ENCODE data around the gene SMIM28. TPM values are rescaled to one million over a fixed set of nuclear protein-coding genes. Genes with fewer than 3 reads are reported as not detected.

Gene SMIM28
- total and polyA plus RNA-seq, 9 donors = not detected

DNA sequence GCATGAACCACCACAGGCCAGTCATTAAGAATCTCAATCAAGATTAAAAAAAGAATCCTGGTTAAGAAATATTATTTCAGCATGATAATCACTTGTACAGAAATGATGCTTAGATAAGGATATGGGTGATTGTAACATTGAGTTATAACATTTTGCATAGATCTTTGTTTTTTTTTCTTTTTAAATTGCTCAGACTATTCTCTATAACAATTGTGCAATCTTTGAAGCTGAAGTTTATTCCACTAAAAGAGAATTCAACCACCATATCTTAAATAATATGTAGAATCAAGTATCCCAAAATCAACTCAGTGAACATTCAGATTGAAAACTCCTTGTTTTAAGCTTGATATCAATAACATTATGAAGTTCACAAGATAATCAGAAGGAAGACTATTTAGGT is 663 bp upstream of the SMIM28 start:
- no peaks in the 10 kb centered on the region for H3K9me3 ChIP-seq
- H3K27me3 ChIP-seq = no peaks in the 10 kb centered on the region
- intact Hi-C loops (cut with DNase I) = no loop called here
- H3K4me3 ChIP-seq = no peak overlapping the region
- H3K36me3 ChIP-seq = no peaks in the 10 kb centered on the region
- H3K27ac ChIP-seq = no peak overlapping the region
- no peaks in the 10 kb centered on the region for H3K4me1 ChIP-seq (ENCODE audit: insufficient read depth)
- no peak for DNase-seq
- no peak for TF ChIP-seq POLR2A (IDR thresholded peaks at IDR 0.05)
- TF ChIP-seq, protein P1, sequence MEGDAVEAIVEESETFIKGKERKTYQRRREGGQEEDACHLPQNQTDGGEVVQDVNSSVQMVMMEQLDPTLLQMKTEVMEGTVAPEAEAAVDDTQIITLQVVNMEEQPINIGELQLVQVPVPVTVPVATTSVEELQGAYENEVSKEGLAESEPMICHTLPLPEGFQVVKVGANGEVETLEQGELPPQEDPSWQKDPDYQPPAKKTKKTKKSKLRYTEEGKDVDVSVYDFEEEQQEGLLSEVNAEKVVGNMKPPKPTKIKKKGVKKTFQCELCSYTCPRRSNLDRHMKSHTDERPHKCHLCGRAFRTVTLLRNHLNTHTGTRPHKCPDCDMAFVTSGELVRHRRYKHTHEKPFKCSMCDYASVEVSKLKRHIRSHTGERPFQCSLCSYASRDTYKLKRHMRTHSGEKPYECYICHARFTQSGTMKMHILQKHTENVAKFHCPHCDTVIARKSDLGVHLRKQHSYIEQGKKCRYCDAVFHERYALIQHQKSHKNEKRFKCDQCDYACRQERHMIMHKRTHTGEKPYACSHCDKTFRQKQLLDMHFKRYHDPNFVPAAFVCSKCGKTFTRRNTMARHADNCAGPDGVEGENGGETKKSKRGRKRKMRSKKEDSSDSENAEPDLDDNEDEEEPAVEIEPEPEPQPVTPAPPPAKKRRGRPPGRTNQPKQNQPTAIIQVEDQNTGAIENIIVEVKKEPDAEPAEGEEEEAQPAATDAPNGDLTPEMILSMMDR (IDR thresholded peaks at IDR 0.05) = no peak

DNA sequence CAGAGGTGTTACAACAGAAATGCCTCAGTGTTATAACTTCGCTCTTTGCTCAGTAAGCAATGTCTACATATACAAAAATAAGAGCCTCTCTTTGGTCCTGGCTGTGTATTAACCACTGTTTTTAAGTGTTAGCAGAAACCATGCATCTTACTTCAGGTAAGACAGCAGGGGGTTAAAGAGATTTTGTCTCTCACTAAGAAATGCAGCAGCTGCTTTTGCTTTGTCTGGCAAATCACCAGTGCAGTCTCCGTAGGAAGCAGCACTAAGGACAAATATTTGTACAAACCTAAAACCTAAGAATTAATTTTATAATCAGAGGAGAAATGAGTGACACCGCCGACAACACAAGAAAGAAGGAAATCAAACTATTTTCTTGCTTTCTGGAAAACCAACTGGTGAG is 758 bp downstream of the SMIM28 start:
- no peak overlapping the region for H3K27ac ChIP-seq
- intact Hi-C loops (cut with DNase I) = no loop called here
- H3K27me3 ChIP-seq = no peaks in the 10 kb centered on the region
- no peak for DNase-seq
- no peaks in the 10 kb centered on the region for H3K36me3 ChIP-seq
- 41 to 63% (median 48%) methylated on average over 4 of the region's 4 CpGs for WGBS, 3 donors
- TF ChIP-seq EP300 (IDR thresholded peaks at IDR 0.05) (no peak), POLR2A (IDR thresholded peaks at IDR 0.05) (no peak)
- TF ChIP-seq, protein P1 (IDR thresholded peaks at IDR 0.05) = no peak
- no peaks in the 10 kb centered on the region for H3K9me3 ChIP-seq
- no peak overlapping the region for H3K4me3 ChIP-seq
- H3K4me1 ChIP-seq (ENCODE audit: insufficient read depth) = no peaks in the 10 kb centered on the region

DNA sequence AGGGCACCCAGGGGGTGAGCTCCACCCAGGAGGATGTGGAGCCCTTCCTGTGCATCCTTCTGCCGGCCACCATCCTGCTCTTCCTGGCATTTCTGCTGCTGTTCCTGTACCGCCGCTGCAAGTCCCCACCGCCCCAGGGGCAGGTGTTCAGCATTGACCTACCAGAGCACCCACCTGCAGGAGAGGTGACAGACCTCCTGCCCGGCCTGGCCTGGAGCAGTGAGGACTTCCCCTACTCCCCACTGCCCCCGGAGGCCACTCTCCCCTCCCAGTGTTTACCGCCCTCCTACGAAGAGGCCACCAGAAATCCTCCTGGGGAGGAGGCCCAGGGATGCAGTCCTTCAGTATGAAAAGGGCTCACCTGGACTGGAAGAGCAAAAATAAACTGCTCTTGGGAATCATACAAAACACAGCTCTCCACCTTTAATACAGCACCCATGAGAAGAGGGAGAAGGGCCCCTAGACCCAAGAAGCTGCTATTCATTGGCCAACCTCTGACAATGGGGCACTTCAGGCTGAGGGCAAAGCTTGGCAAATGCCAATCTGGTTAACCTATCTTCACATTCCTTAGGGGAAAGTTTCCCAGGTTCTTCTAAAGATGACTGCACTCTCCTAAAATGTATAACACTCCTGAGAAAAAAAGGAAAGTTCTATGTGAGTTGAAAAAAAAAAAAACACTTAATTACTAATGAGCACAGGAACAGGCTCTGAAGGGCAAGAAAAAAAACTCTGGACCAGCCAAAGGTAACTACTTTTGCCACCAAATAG is 5.0 kb downstream of the SMIM28 start:
- WGBS, 3 donors = 67 to 80% (median 78%) methylated on average over 8 of the region's 8 CpGs
- Histone ChIP-seq H3K27me3 (no peaks in the 10 kb centered on the region), H3K36me3 (no peaks in the 10 kb centered on the region), H3K27ac (no peak overlapping the region), H3K9me3 (no peaks in the 10 kb centered on the region), H3K4me1 (ENCODE audit: insufficient read depth) (no peaks in the 10 kb centered on the region), H3K4me3 (no peak overlapping the region)
- DNase-seq = no peak
- TF ChIP-seq POLR2A (IDR thresholded peaks at IDR 0.05) (no peak), EP300 (IDR thresholded peaks at IDR 0.05) (no peak)
- TF ChIP-seq, protein P1 (IDR thresholded peaks at IDR 0.05) = no peak
- intact Hi-C loops (cut with DNase I) = no loop called here

DNA sequence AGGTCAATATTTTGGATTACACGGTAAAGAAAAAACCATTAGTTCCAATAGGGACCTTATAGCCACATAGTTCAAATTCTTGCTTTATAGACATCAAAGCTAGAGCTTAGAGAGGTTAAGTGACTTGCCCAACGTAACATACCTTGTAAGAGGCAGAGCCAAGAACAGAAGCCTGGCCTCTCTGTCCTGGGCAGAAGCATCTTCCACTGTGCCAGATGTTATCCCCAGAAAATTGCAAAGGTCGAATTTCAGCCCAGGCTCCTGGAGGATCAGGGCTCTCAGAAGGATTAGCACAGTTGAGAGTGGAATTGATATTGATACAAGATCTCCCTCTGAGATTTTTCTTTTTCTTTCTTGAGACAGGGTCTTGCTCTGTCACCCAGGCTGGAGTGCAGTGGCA is 6.1 kb downstream of the SMIM28 start:
- intact Hi-C loops (cut with DNase I) = no loop called here
- WGBS, 3 donors = 73% methylated on average over 3 of the region's 3 CpGs
- H3K27ac ChIP-seq = no peak overlapping the region
- H3K4me1 ChIP-seq (ENCODE audit: insufficient read depth) = no peaks in the 10 kb centered on the region
- H3K9me3 ChIP-seq = no peaks in the 10 kb centered on the region
- DNase-seq = no peak
- H3K36me3 ChIP-seq = no peaks in the 10 kb centered on the region
- TF ChIP-seq, protein P1 (IDR thresholded peaks at IDR 0.05) = no peak
- TF ChIP-seq EP300 (IDR thresholded peaks at IDR 0.05) = no peak
- no peak for TF ChIP-seq POLR2A (IDR thresholded peaks at IDR 0.05)
- H3K27me3 ChIP-seq = no peaks in the 10 kb centered on the region
- no peak overlapping the region for H3K4me3 ChIP-seq

Data from ovary (tissue), 9 donors.